RWPE2 (cell line): ENCODE data around the gene PAWR.

Experiments
- ATAC-seq: fragments of 200-7000 bp; cut with Tn5 transposase; 3 replicates; pipeline ENCODE4 v1.9.1; 2021; ENCODE audit warnings: low read depth
- DNase-seq: peaks from one replicate; pipeline ENCODE4 v3.0.0-alpha.2; 2020; ENCODE audit warnings: low spot score
- H3K27ac ChIP-seq: fragments of 450-650 bp; 2 replicates; pipeline ENCODE4 v1.5.1; 2017; ENCODE audit warnings: mild to moderate bottlenecking; ENCODE audit not compliant: poor library complexity, severe bottlenecking
- H3K27me3 ChIP-seq: fragments of 250-450 bp; sonication (Bioruptor Pico); 2 replicates; pipeline ENCODE4 v1.5.1; 2021; ENCODE audit warnings: mild to moderate bottlenecking, moderate library complexity; ENCODE audit not compliant: insufficient read depth, poor library complexity, severe bottlenecking
- H3K36me3 ChIP-seq: fragments of 250-450 bp; sonication (Bioruptor Pico); 2 replicates; pipeline ENCODE4 v1.5.1; 2020; ENCODE audit warnings: low read depth, mild to moderate bottlenecking, moderate library complexity
- H3K4me1 ChIP-seq: fragments of 250-450 bp; sonication (Bioruptor Pico); 2 replicates; pipeline ENCODE4 v1.5.1; 2021; ENCODE audit warnings: mild to moderate bottlenecking, moderate library complexity; ENCODE audit not compliant: insufficient read depth, poor library complexity, severe bottlenecking
- H3K4me3 ChIP-seq: fragments of 250-450 bp; sonication (Bioruptor Pico); 2 replicates; pipeline ENCODE4 v1.5.1; 2021; ENCODE audit warnings: mild to moderate bottlenecking, moderate library complexity; ENCODE audit not compliant: severe bottlenecking
- H3K9me3 ChIP-seq: fragments of 250-450 bp; sonication (Bioruptor Pico); 2 replicates; pipeline ENCODE4 v1.5.1; 2021; ENCODE audit warnings: mild to moderate bottlenecking, moderate library complexity; ENCODE audit not compliant: severe bottlenecking
- CTCF ChIP-seq: fragments of 450-650 bp; IDR thresholded peaks from one replicate; pipeline ENCODE4 v1.5.1; 2017; ENCODE audit warnings: mild to moderate bottlenecking, moderate library complexity; ENCODE audit not compliant: poor library complexity, severe bottlenecking

Gene PAWR

GRCh38 chr12:79676579-79676978 is 14.2 kb downstream of the PAWR start:
- Histone ChIP-seq H3K4me1 (peaks cover 38% of the 10 kb centered on the region), H3K4me3 (no peak overlapping the region), H3K9me3 (peaks cover 14% of the 10 kb centered on the region), H3K36me3 (peaks cover 23% of the 10 kb centered on the region), H3K27ac (no peak overlapping the region), H3K27me3 (no peaks in the 10 kb centered on the region)
- no peak for TF ChIP-seq CTCF
- DNase-seq (no peak), ATAC-seq (no peak)

- Histone ChIP-seq H3K4me3 (no peak overlapping the region), H3K4me1 (peaks cover 43% of the 10 kb centered on the region), H3K9me3 (peaks cover 14% of the 10 kb centered on the region), H3K27ac (peak overlapping the region; percentile 65), H3K36me3 (peaks cover 24% of the 10 kb centered on the region), H3K27me3 (no peaks in the 10 kb centered on the region)
- DNase-seq = no peak
- ATAC-seq = peak; percentile 68
- no peak for TF ChIP-seq CTCF
Observed at GRCh38 chr12:79674629-79675028, 16.1 kb downstream of the PAWR start.

- Histone ChIP-seq H3K36me3 (peaks cover 24% of the 10 kb centered on the region), H3K4me3 (no peak overlapping the region), H3K27me3 (no peaks in the 10 kb centered on the region), H3K27ac (peak overlapping the region; percentile 65), H3K9me3 (peaks cover 14% of the 10 kb centered on the region), H3K4me1 (peaks cover 36% of the 10 kb centered on the region)
- DNase-seq = no peak
- no peak for ATAC-seq
- no peak for TF ChIP-seq CTCF
Observed at GRCh38 chr12:79673354-79673753, 17.4 kb downstream of the PAWR start.

GRCh38 chr12:79668113-79668512 is 22.7 kb downstream of the PAWR start:
- H3K36me3 ChIP-seq = peaks cover 31% of the 10 kb centered on the region
- H3K27me3 ChIP-seq = no peaks in the 10 kb centered on the region
- no peak overlapping the region for H3K27ac ChIP-seq
- no peak for ATAC-seq
- no peak overlapping the region for H3K4me3 ChIP-seq
- peaks cover 2% of the 10 kb centered on the region for H3K9me3 ChIP-seq
- peaks cover 10% of the 10 kb centered on the region for H3K4me1 ChIP-seq
- no peak for TF ChIP-seq CTCF
- DNase-seq = no peak

GRCh38 chr12:79665212-79665887 is 25.4 kb downstream of the PAWR start:
- no peak for DNase-seq
- Histone ChIP-seq H3K36me3 (peaks cover 29% of the 10 kb centered on the region), H3K4me3 (no peak overlapping the region), H3K27me3 (no peaks in the 10 kb centered on the region), H3K27ac (no peak overlapping the region), H3K9me3 (no peaks in the 10 kb centered on the region), H3K4me1 (peaks cover 18% of the 10 kb centered on the region)
- ATAC-seq = no peak
- no peak for TF ChIP-seq CTCF
